Measurements from ENCODE around the gene SLC12A8.

The SLC12A8 gene

DNA sequence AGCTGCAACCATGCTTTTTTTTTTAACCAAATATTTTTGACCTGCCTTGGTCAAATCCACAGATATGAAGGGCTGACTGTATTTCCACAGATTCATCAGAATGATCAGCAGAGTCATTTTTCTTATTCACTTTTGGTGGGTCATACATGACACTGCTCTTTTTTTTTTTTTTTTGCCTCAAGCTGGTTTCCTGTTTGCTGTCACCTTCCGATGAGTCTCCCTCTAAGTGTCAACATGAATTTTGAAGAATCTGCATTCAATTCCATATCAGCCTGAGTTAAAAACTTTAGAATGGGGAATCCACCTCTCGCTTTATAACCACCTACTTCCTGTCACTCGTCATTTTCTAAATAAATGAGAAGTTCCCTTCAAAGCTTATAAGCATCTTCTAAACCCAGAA lies 2.2 kb upstream of the SLC12A8 start:
- no peak for FAIRE-seq

DNA sequence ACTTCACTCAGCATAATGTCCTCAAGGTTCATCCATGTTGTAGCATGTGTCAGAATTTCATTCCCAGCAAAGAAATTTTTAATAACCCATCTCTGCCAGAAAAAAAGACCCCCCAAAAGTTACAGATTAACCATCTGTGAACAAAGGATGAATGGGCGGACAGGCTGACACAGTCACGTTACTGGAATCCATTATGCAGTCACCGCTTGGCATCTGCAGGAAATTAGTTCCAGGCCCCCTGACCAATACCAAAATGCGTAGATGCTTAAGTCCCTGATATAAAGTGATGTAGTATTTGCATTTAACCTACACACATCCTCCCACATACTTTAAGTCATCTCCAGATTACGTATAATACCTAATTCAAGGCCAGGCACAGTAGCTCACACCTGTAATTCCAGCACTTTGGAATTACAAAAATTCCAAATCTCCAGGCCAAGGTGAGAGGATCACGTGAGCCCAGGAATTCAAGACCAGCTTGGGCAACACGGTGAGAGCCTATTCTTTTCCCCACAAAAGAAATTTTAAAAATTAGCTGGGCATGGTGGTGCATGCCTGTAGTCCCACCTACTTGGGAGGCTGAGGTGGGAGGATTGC lies 1.5 kb upstream of the SLC12A8 start:
- FAIRE-seq, result no peak

DNA sequence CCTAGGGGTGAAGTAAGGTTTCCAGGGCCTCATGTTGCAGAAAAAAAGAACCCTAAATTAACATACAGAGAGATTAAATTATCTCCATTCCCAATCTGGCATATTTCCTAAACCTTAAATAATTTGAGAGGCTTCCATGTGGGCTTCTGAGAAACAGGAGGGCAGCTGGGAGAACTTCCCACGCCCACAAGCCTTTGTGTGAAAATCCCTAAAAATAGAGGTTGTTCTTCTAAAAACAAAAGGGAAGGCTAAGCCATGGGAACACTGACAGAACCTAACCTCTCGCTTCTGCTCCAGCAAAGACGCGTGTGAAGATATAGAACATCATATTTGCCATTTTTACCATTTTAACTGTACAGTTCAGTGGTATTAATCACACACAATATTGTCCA lies 812 bp upstream of the SLC12A8 start:
- FAIRE-seq, result no peak

DNA sequence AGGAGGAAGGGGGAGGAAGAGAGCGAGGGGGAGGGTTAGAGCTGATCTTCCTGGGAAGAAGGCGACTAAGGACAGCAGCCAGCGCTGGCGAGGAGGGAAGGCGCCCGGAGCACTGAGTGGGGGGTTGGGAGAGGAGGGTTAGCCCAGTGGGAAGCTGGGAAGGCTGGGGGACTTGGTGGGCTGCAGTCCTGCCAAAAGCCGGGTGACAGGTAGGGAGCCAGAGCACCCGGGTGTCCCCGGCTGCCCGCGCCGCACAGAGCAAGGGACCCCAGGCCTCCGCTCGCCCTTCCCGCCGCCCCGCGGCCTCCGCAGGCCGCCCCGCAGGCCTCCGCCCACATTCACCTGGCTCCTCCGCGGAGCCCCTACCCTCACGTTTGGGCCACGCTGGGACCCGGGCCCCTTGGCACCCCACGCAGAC lies 448 bp downstream of the SLC12A8 start:
- no peak for FAIRE-seq

DNA sequence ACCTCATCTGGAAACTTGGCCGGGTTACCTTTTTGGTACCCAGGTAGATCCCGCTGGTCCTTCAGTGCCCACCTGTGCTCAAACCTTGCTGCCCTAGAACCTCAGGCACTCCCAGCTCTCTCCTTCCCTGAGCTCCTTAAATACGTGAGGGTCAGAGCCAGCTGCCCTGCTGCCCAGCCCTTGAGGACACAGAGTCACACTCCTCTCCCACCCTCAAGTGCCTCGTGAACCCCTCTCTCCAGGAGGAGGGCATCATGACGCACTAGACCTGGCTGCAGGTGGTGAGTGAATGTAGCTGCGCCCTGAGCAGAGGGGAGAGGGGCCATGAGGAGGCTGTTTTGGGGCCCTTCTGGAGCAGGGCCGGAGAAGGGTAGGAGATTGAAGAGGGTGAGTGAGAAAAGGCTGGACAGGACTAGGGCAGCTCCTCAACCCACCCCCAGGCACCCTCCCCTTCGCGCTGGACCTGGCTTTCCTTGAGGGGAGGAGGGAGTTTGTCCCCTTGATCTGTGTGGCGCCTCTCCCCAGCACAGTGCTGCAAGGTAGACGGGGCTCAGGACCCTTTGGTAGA lies 941 bp downstream of the SLC12A8 start:
- no peak for FAIRE-seq

DNA sequence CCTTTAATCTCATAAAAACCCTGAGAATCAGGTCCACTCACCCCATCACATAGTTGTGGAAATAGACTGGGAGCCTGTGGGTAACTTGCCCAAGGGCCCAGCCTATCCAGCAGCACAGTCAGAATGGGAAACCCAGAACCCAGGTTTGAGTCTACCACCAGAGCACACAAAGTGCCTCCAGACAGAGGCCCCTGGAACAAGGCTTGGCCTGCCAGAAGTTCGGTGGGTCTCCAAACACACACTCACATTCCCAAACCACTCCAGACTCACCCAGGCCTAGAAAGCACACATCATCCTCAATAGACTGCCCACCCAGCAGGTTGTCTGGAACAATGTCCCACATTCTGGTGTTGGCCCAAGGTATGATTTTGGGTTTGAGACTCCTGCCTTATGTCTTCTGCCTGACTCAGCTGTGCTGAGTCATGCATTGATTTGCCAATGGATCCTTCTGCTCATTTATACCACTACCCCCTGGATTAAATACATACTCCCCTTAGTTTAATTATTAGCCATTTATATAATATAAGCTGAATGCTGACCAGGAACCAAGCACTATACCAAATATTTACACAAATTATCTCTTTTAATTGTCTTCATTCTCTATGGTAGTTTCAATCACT lies 4.5 kb downstream of the SLC12A8 start:
- FAIRE-seq, result no peak

DNA sequence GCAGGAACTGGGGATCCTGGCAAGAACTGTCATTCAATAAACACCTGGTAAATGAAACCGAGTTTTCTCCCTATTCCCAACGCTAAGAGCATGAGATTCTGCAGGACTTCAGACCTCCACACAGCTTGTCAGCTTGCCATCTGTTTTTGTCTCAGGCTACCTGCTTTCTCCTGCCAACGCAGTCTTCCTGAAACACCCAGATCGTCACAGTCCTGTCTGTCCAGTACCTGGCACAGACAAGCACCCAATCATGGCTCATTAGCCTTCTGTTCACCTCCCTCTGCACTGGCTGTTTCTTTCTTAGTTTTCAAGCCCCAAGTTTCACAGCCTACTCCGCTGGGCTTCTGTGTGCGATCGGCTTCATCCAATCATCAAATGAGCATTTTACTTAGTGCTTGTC lies 5.0 kb downstream of the SLC12A8 start:
- no peak for FAIRE-seq

DNA sequence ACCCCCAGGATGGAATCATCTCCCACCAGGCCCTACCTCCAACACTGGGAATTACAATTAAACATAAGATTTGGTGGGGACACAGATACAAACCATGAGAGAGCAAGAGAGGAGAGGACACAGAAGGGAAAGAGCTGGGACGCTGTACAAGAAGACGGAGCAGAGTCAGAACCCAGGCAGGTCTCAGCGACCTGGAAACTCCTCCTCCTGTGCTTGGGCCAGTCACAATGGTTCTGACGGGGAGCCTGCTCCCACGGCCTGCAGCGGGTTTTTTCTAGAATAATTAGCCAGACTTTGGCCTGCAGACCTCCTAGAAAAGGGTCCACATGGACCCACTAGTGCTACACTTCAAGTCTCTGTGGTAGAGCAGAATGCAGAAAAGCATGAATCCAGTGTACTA lies 5.6 kb downstream of the SLC12A8 start:
- FAIRE-seq, result no peak

DNA sequence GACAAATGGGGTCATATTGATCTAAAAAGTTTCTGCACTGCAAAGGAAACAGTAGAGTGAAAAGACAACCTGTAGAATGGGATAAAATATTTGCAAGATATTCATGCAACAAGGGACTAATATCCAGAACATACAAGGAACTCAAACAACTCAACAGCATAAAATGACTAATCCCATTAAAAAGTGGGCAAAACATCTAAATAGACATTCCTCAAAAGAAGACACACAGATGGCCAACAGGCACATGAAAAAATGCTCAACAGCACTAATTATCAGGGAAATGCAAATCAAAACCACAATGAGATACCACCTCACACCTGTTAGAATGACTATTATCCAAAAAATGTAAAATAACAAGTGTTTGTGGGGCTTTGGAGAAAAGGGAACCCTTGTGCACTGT lies 8.8 kb downstream of the SLC12A8 start:
- FAIRE-seq, result no peak

DNA sequence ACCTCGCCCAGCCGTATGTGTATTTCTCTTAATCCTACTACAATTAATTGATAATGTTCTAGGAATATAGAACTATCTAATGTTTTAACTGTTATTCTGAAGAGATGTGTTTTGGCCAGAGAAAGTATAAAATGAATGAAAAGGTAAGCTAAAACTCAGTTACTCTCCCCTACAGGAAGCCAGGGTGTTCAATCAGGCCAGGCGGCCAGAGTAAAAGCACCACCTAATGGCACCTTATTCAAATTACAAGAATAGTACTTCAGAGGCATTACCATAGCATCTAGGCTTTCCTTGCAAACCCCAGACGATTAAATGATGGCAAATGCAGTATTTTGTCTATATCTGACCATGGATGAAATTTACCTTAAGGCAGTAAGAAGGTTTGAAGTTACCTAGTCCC lies 10.4 kb downstream of the SLC12A8 start:
- FAIRE-seq, result no peak

DNA sequence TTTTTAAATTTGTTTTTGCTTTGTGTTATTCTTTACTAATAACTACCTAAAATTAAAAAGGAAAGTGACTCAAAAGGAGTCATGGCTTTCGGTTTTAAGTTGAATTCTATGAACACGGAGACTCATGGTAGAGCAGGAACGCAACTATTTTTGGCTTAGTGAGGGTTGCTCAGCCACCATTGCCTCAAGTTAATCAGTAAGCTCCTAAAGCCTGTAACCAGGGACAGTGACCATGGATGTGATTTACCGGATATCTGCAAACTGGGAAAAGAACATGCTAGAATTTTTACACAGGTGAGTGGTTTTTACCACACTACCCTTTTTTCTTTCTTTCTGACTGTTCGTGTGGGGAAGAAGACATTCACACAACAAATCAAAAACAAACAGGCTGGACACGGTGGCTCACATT lies 11.8 kb downstream of the SLC12A8 start:
- FAIRE-seq, result no peak

DNA sequence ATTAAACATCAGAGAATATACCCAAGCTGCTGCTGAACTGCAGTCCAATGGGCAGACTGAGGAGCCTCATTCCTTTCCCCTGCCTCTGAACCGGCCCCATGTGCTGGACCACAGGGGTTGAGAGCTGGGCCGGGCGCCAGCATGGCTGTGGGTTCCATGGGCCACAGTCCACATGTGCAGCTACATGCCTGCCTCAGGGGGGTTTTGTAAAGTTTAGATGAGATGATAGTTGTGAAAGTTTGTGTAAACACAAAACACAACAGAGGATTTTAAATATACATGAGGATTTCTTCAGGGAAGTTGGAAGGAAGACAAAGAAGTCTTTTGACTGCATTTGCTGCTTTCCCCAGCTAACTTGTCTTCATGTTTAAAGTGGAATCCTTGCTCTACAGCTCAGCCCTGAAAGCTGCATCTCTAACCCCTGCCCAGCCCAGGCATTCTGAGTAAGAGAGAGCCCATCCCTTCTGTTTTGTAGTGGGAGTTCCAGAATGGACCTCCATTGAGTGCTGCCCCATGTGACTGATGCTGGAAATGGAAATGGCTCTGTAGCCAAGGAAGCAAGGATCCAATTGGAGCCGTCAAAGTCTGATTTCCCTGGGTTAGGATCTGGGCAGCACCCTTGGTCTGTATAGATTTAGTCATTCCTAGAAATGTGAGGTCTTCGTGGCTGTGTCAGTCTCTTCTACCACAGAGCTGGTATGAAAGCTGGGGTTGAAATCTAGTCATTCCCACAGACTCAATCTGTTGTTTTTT lies 17.5 kb downstream of the SLC12A8 start:
- no peak for FAIRE-seq

DNA sequence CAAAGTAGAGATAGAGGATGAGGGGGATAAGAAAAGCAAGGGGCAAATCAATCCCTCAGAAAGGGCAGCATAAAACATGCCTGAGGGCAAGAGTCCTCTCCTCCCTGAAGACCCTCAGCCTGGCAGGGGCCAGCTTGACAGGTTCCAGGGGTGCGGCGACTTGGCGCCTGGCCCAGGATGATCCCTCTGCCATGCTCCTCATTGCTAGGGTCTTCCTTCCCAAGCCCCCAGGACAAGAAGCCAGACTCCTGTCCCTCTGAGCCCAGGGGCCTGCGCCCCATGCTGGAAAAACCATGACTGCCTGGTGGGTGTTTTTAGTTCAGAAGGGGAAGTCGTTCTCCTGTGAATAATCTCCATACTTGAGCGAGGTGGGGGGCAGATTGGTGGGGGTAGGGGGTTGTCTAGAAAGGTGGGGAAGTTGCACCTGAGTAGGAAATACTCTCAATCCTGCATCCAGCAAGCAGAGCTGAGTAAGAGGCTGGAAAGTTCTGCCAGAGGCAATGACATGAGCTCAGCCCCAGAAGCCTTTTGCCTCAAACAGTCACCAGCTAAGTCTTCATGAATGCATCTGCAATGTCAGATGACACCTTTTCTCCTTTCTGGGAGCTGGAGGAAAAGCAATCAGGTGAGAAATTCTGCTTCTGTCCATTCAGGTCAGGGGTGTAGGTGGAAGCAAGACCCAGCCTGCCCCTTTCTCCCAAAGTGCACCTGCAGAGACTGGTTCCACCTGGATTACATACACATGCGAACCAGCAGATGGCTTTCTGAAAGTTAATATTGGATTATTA lies 18.3 kb downstream of the SLC12A8 start:
- no peak for FAIRE-seq

DNA sequence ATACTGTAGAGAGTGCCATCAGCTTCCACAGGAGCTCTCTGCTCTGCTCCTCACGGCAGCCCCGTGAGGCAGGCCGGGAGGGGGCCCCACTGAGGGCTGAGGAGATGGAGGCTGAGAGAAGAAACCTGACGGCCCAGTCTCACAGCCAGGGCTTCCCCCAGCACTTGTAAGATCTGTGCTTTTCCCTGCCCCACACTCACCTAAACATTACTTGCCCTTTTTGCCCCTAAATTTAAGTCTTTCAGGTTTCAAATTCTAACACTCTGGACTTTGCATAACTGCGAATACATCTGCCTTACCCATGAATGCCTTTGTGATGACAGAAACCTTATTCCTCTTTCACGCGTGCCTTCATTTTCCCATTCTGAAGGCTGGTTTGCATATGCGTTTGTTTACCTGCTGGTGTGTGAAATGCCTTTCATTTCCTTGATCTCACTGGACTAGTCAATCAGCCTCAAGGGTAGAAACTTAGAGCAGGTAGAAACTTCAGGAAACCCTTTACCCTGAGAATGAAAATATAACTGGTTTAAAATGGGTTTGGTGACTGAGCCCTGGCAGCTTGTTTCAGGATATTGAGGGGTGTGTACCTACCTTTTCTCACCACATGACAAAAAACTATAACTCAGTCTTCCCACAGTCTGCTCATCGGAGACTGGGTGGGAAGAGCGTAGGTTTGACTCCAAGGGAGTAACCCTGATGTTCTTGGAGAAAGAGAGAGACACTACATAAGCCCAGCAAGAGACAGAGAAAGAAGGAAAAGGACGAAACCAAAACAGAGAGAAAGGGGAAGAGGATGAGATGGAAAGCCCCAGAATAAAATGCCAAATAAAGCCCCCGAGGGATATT lies 20.1 kb downstream of the SLC12A8 start:
- no peak for FAIRE-seq

DNA sequence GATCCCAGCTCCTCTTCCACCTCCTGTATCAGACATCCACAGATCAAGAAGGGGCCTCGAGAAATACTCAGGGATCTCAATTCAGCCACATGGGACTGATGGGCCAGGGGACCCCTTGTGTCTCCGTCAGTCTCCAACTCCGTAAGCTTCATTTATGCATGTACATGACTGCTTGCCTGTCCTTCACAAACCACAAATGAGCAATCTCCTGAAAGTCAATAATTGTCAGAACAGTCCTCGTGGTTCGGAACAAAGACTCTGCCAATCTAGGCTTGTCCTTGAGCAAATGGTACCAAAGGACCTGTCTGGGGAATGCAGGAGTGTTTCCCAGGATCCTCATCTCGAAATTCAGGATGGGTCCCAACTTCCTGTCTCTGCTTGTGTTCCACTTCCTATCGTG lies 20.8 kb downstream of the SLC12A8 start:
- no peak for FAIRE-seq

DNA sequence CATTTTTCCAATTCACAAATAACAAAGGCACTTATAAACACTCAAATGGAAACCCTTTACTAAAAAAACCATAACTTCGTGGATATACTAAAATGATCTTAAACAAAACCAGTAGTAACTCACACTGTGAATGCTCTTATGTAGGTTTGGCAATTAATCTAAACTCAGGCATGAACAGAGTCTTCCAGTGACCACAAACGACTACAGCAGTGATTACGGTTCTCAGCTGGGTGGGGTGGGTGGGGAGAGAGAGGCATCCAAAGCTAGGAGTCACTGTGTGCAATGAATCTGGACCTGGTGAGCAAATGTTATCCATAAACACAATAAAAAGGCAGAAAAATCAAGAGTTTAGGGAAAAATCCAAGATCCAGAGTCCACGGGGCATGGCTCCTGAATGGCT lies 21.3 kb downstream of the SLC12A8 start:
- FAIRE-seq, result no peak

DNA sequence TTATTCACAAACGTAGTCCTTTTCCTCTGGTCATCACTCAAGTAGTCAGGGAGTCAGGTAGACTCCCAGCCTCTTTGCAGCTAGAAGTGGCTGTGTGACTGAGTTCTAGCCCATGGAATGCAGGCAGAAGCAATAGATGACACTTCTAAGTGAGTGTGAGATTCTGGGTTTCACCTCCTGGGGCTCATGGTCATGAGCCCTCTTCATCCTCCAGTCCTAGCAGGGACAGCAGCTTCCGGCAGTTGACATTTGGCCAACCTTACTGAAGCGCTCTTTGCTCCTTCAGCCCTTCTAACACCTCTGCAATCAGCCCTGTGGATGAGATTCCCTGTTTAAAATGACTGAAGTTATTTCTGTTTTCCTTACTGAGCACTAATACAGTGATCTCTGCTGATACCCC lies 21.8 kb downstream of the SLC12A8 start:
- FAIRE-seq, result no peak

DNA sequence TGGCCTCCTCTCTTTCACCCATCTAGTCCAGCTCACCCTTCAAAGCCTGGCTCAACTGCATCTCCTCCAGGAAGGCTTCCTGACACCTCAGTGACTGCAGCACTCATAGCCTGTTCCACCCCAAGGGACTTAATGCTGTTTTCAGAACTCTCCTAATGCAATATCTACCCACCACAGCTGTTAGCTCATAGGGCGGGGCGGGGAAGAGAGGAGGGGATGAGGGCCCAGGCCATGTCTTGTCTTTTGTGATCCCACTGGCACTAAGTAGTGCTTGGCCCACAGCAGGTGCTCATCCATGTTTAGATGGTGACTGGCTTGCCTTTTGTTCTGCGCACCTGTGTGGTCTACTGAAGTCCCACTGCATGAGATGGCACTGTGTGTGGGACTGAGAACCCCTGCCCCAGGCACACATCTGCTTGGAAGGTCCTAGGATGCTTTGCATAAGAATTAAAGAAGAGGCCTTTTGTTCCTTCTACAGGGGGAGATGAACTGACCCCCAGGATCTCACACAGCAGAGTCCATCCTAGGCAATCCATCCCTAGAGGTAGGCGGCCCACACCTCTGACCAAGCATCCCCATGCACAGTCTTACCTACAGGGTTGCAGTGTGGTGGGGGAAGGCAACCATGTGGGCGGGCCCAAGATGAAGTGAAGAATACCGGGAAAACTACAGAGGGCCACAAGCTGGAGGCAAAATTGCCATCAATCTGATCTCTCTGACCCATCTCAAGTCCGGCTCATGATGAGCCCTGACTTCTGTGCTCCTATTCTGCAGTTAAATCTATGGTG lies 23.0 kb downstream of the SLC12A8 start:
- FAIRE-seq, result no peak

DNA sequence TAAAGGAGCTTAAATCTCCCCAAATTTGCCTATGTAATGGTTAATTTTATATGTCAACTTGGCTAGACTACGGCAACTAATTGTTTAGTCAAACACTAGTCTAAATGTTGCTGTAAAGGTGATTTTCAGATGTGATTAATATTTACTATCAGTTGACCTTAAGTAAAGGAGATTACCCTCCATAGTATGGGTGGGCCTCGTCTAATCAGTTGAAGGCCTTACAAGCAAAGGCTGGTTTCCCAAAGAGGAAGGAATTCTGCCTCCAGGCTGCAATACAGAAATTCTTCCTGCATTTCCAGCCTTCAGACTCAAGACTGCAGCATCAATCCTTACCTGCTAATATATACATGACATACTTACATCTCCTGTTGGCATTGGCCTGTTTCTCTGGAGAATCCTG lies 23.6 kb downstream of the SLC12A8 start:
- no peak for FAIRE-seq

DNA sequence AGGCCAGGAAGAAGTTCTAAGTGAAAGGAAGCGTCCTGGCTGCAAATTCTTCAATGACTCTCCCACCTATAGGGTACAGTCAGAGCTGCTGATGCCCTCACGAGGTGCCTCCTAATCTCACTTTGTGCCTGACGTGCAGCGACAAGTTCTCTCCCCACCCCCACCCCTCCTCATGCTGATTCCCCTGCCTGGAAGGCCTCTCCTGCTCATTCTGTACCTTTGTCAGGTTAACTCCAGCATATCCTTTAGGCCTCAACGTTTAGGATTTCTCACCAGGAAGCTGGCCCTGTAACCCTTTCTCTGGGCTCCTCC lies 25.0 kb downstream of the SLC12A8 start:
- FAIRE-seq, result no peak

DNA sequence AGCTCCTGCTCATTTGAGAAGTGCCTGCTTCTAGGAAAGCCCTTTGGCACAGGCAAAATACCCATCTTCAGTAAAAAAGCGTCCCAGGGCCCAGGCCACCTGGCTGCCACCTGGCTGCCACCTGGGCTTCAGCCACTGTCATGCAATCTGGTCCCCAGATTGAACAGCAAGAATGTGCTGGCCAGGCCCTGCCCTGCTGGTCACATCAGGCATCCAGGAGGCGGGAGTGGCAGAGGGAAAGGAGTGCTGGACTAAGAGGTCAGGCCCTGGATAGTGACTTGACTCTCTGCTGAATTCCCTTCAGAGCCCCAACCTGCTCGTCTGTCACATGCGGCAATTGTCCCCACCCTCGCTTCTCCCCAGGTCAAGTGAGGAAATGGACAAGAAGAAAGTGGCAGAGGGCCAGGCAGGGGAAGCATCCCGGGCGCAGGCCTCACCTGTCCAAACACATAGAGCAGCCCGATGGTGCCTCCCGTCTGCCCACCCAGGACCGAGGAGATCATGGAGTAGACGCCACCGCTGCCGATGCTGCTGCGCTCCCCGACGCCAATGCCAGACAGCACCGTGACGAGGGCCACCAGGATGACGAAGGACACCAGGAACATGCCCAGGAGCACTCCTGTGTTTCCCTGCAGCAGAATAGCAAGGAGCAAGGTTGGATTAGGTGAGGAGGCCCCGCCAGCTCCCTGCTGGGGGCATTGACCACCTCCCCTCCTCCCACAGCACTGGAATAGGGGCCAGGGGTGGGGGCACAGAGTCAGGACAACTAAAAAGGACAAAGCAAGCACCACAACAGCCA lies 25.5 kb downstream of the SLC12A8 start:
- no peak for FAIRE-seq

All from TTC549 (cell line).